K562 (cell line): ENCODE measurements around the gene HNRNPLL. TPM values are rescaled to one million over a fixed set of nuclear protein-coding genes. Genes with fewer than 3 reads are reported as not detected.

Experiments
- ATAC-seq: fragments of 200-7000 bp; cut with Tn5 transposase; 3 replicates; pipeline ENCODE4 v1.9.1; 2020; ENCODE audit warnings: moderate library complexity
- BruUV-seq: library from RNA; stranded (reverse); fragments of 400-500 nt; replicated peaks from 2 replicates; lab custom pipeline; 2021; lab: Mats Ljungman, UMichigan
- CTCF ChIA-PET: fragments of 300-600 bp; formaldehyde crosslinking; extraction: SDS; loops from one replicate; lab custom pipeline; 2021; ENCODE audit warnings: low intra/inter-chr PET ratio; lab: Yijun Ruan, JAX
- POLR2A ChIA-PET: fragments of 300-600, 350-650 bp; sonication (Branson Sonifier 250); formaldehyde crosslinking; extraction: SDS; loops from one replicate; lab custom pipeline; 2021; ENCODE audit warnings: antibody characterized with exemption, inconsistent platforms; lab: Yijun Ruan, JAX
- DNase-seq, 4 experiments: peaks; one replicate each; pipeline versions ENCODE4 v3.0.0 to v3.0.0-alpha.2; 2011 to 2018; ENCODE audit warnings: low spot score in 3 of 4, mixed read lengths in 3 of 4; ENCODE audit errors: extremely low read depth in 1 of 4
- FAIRE-seq: peaks from 2 replicates; lab custom pipeline; 2011; peaks lifted over from hg19 to GRCh38; lab: Jason Lieb, UNC
- H2AFZ ChIP-seq: 2 replicates; pipeline ENCODE4 v1.6.0; 2011; ENCODE audit warnings: low read depth, low read length, control low read depth, inconsistent platforms
- H3K27ac ChIP-seq: fragments of 200-600 bp; 3 replicates; pipeline ENCODE4 v1.8.0; 2011; ENCODE audit warnings: low read depth, mild to moderate bottlenecking, control low read depth, inconsistent platforms, low read length, moderate library complexity, mixed read lengths; ENCODE audit errors: extremely low read depth
- H3K27me3 ChIP-seq, 2 experiments: fragments of 300-600 bp in 1 of 2; 2 replicates in 1 of 2; 3 replicates in 1 of 2; pipeline versions ENCODE4 v1.6.0 to v1.8.0; 2011; ENCODE audit warnings: inconsistent platforms in 2 of 2, low read length in 2 of 2, mild to moderate bottlenecking in 1 of 2, mixed read lengths in 1 of 2, moderate library complexity in 1 of 2; ENCODE audit not compliant: control insufficient read depth in 2 of 2, insufficient read depth in 2 of 2
- H3K36me3 ChIP-seq: fragments of 300-600 bp; 3 replicates; pipeline ENCODE4 v1.8.0; 2011; ENCODE audit warnings: mild to moderate bottlenecking, low read length, inconsistent platforms; ENCODE audit not compliant: control insufficient read depth, insufficient read depth
- H3K4me1 ChIP-seq, 2 experiments: fragments of 200-600 bp in 1 of 2; replicated peaks in 1 of 2; 2 replicates in 1 of 2; 3 replicates in 1 of 2; pipeline versions ENCODE4 v1.5.1 to v1.8.0; 2011; ENCODE audit warnings: inconsistent platforms in 2 of 2, low read length in 2 of 2, mild to moderate bottlenecking in 1 of 2, mixed read lengths in 1 of 2, moderate library complexity in 1 of 2; ENCODE audit not compliant: control insufficient read depth in 2 of 2, insufficient read depth in 2 of 2
- H3K4me2 ChIP-seq: 2 replicates; pipeline ENCODE4 v1.6.1; 2011; ENCODE audit warnings: low read length, control low read depth, inconsistent platforms, mixed read lengths; ENCODE audit not compliant: insufficient read depth
- H3K4me3 ChIP-seq: fragments of 200-600 bp; sonication (generic), shearing (Covaris generic); 2 replicates; pipeline ENCODE4 v1.5.1; 2016; ENCODE audit warnings: control low read depth, inconsistent platforms
- H3K79me2 ChIP-seq: fragments of 200-600 bp; 3 replicates; pipeline ENCODE4 v1.8.0; 2011; ENCODE audit warnings: low read length, inconsistent platforms; ENCODE audit not compliant: control insufficient read depth, insufficient read depth
- H3K9ac ChIP-seq, 2 experiments: 2 replicates each; pipeline versions ENCODE4 v1.6.0 to v1.6.1; 2011; ENCODE audit warnings: low read depth in 2 of 2, low read length in 2 of 2, control low read depth in 1 of 2, inconsistent platforms in 1 of 2, mild to moderate bottlenecking in 1 of 2, mixed read lengths in 1 of 2; ENCODE audit not compliant: insufficient read depth in 1 of 2
- H3K9me1 ChIP-seq: one replicate; pipeline ENCODE4 v1.6.0; 2011; ENCODE audit warnings: inconsistent platforms, mild to moderate bottlenecking, low read length, moderate library complexity; ENCODE audit not compliant: control insufficient read depth, insufficient read depth
- H3K9me3 ChIP-seq: replicated peaks from 2 replicates; pipeline ENCODE4 v1.5.1; 2011; ENCODE audit warnings: low read depth, low read length, inconsistent platforms; ENCODE audit not compliant: control insufficient read depth, insufficient read depth
- H4K20me1 ChIP-seq: replicated peaks from 2 replicates; pipeline ENCODE4 v1.6.1; 2011; ENCODE audit warnings: low read length, inconsistent platforms, mixed read lengths; ENCODE audit not compliant: control insufficient read depth, insufficient read depth
- FOXJ3 ChIP-seq: sonication (generic); formaldehyde crosslinking; IDR thresholded peaks from 2 replicates; pipeline ENCODE4 v1.4.0; 2020; ENCODE audit warnings: mild to moderate bottlenecking, missing genetic modification reagents
- HIVEP1 ChIP-seq: fragments of 250-450 bp; sonication (Bioruptor Pico); IDR thresholded peaks from 2 replicates; pipeline ENCODE4 v1.4.0; 2020; ENCODE audit warnings: mild to moderate bottlenecking
- MYNN ChIP-seq, 2 experiments: sonication (generic); formaldehyde crosslinking in 1 of 2; IDR thresholded peaks; 2 replicates each; pipeline versions ENCODE4 v1.5.0 to v1.6.1; 2016 to 2020; ENCODE audit warnings: antibody characterized with exemption in 1 of 2, missing genetic modification reagents in 1 of 2
- NFE2 ChIP-seq: IDR thresholded peaks from 2 replicates; pipeline ENCODE4 v1.6.1; 2014; ENCODE audit warnings: antibody characterized with exemption, low read depth
- NFIC ChIP-seq: fragments of 450-650 bp; IDR thresholded peaks from 2 replicates; pipeline ENCODE4 v1.6.1; 2017; ENCODE audit warnings: mild to moderate bottlenecking, inconsistent platforms
- PRPF4 ChIP-seq: fragments of 200-400 bp; formaldehyde crosslinking; IDR thresholded peaks from one replicate; pipeline ENCODE4 v1.6.1; 2017; ENCODE audit warnings: low read length, low read depth, mild to moderate bottlenecking; ENCODE audit not compliant: insufficient read depth, poor library complexity, severe bottlenecking
- YBX1 ChIP-seq: fragments of 450-650 bp; IDR thresholded peaks from 2 replicates; pipeline ENCODE4 v1.7.1; 2016; ENCODE audit warnings: mild to moderate bottlenecking
- WGBS: fragments of 100-300 bp; shearing (Covaris generic); methylation state at CpG from one replicate; pipeline ENCODE4 v1.1.6; 2016; ENCODE audit warnings: low coverage, mixed read lengths; ENCODE audit not compliant: insufficient coverage; ENCODE audit errors: missing lambda C conversion rate; 5-methylcytosine and 5-hydroxymethylcytosine counted together
- in situ Hi-C: fragments of 300-500 bp; cut with MboI; formaldehyde crosslinking; loops from 4 replicates; pipeline ENCODE4 v1.15.0; 2018; ENCODE audit warnings: inconsistent platforms, mixed read lengths
- intact Hi-C: fragments of 100-400 bp; cut with micrococcal nuclease; formaldehyde crosslinking; loops from 2 replicates; pipeline ENCODE4 v1.14.2; 2022
- polyA plus RNA-seq, 8 experiments: library from polyadenylated mRNA; depleted of rRNA in 4 of 8; stranded (reverse) in 5 of 8; unstranded in 3 of 8; fragments of >200 nt; fragmentation: Nextera tagmentation in 2 of 8; fragmentation: Illumina TruSeq in 1 of 8; extraction: Ambion mirVana in 2 of 8; extraction: Trizol in 1 of 8; gene quantifications; 2 replicates each; pipeline versions ENCODE4 v1.2.1 to v1.2.3, GENCODE V29; 2011 to 2014; ENCODE audit warnings: inconsistent platforms in 1 of 8, missing spikeins in 1 of 8
- total RNA-seq, 7 experiments: library from RNA; depleted of rRNA in 6 of 7; stranded (reverse); fragments of >200 nt in 6 of 7; fragmentation: Illumina TruSeq in 2 of 7; extraction: Trizol in 2 of 7; gene quantifications; 2 replicates each; pipeline versions ENCODE4 v1.2.1 to v1.2.3, GENCODE V29; 2011 to 2021; ENCODE audit warnings: low replicate concordance in 1 of 7
- TF ChIP-seq, protein P1 (sequence below): sonication (generic); formaldehyde crosslinking; IDR thresholded peaks from 2 replicates; pipeline ENCODE4 v1.8.0; 2022; ENCODE audit warnings: missing genetic modification reagents, mild to moderate bottlenecking, moderate library complexity, borderline replicate concordance
- TF ChIP-seq, protein P2 (sequence below): fragments of 450-650 bp; IDR thresholded peaks from 2 replicates; pipeline ENCODE4 v1.6.1; 2016; ENCODE audit warnings: low read depth

Gene HNRNPLL
- total and polyA plus RNA-seq, 9 of the 15 experiments (the other 6 are each of a cell fraction or from before 2014, with no cell fraction given), result 19.8 to 135 (median 57.8) TPM

DNA sequence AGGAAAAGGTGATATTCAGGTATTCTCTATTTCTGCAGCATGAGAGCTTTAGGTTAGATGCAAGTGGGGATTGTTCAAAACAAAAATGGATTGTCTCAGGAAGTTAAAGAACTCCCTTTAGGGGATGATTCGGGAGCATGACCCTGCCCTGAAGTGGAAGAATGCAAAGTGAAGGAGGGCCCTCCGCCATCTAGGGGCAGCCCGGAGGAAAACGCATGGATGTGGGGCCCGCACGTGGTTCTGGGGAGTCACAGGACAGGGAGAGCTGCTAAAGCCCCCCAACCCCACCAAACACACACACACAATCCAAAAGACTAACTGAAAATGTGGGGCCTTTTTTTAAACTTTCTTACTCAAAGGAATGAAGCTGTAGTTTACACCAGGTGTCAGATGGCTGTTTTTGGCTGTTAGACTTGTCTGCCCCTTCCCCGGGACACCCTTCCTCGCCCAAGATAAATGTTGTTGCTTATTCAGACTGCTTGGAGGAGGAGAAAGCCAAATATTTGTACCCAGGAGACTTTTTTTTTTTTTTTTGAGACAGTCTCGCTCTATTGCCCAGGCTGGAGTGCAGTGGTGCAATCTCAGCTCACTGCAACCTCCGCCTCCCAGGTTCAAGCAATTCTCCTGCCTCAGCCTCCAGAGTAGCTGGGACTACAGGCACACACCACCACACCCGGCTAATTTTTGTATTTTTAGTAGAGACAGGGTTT, 78.8 kb downstream of the HNRNPLL start (continued):
- TF ChIP-seq MYNN (IDR thresholded peaks at IDR 0.05) (no peak), MYNN (CRISPR knock-in tag; IDR thresholded peaks at IDR 0.05) (no peak), FOXJ3 (CRISPR knock-in tag) (no peak), PRPF4 (no peak), YBX1 (no peak)
- TF ChIP-seq, protein P1, sequence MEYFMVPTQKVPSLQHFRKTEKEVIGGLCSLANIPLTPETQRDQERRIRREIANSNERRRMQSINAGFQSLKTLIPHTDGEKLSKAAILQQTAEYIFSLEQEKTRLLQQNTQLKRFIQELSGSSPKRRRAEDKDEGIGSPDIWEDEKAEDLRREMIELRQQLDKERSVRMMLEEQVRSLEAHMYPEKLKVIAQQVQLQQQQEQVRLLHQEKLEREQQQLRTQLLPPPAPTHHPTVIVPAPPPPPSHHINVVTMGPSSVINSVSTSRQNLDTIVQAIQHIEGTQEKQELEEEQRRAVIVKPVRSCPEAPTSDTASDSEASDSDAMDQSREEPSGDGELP (CRISPR knock-in tag), result no peak

DNA sequence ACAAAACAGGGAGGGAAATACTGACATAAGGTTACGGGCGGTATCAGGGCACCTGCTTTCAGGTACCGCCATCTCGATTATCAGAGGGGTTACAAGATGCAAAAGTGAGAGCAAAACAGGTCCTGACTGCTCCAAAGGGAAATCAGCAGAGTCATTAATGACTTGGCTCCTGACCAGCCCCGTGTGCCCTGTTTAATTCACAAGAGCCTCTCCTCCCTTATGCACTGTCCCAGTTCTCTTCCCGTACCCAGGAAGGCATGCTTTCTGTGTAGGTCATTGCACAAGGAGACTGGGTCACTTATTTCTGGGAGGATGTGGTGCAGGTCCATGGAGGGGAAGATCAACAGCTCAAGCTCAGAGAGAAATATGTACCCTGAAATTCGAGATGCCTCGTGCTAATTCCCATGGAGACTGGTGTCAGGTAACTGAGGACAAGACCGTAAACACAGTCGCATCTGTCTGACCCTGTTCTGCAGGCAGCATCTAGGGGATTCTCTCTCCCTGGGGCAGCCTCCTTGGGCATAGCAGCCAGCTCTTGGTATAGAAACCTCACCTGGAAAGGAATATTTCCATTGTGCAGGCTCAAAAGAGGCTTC, 79.9 kb downstream of the HNRNPLL start:
- H3K9ac ChIP-seq, result peak overlapping the region in 1 of 2 experiments; percentile 6; a peak in 1 of 4 replicates
- no peaks in the 10 kb centered on the region for H3K9me3 ChIP-seq
- no TSS peak for BruUV-seq
- FAIRE-seq (no peak), DNase-seq (no peak), ATAC-seq (0 out of 3 replicates have a peak, but pooled peaks have one; percentile 10)
- no peaks in the 10 kb centered on the region for H3K36me3 ChIP-seq
- ChIA-PET CTCF (no interaction called here), POLR2A (interaction anchor here (0.8 to 1.9 kb wide), 2 partner anchors 26 to 228 kb away, joined by 3 to 7 read pairs; partner anchors contain the start of gene SRSF7)
- H3K4me2 ChIP-seq, result no peak overlapping the region
- in situ Hi-C loops (no loop called here), intact Hi-C loops (no loop called here)
- H4K20me1 ChIP-seq, result no peaks in the 10 kb centered on the region
- H2AFZ ChIP-seq, result 0 out of 2 replicates have a peak overlapping the region, but pooled peaks have one; percentile 41
- no peak overlapping the region for H3K4me3 ChIP-seq
- TF ChIP-seq NFIC (peak; percentile 35), HIVEP1 (CRISPR knock-in tag) (no peak), NFE2 (0 out of 2 replicates have a peak, but pooled peaks have one; percentile 10)
- TF ChIP-seq, protein P2, sequence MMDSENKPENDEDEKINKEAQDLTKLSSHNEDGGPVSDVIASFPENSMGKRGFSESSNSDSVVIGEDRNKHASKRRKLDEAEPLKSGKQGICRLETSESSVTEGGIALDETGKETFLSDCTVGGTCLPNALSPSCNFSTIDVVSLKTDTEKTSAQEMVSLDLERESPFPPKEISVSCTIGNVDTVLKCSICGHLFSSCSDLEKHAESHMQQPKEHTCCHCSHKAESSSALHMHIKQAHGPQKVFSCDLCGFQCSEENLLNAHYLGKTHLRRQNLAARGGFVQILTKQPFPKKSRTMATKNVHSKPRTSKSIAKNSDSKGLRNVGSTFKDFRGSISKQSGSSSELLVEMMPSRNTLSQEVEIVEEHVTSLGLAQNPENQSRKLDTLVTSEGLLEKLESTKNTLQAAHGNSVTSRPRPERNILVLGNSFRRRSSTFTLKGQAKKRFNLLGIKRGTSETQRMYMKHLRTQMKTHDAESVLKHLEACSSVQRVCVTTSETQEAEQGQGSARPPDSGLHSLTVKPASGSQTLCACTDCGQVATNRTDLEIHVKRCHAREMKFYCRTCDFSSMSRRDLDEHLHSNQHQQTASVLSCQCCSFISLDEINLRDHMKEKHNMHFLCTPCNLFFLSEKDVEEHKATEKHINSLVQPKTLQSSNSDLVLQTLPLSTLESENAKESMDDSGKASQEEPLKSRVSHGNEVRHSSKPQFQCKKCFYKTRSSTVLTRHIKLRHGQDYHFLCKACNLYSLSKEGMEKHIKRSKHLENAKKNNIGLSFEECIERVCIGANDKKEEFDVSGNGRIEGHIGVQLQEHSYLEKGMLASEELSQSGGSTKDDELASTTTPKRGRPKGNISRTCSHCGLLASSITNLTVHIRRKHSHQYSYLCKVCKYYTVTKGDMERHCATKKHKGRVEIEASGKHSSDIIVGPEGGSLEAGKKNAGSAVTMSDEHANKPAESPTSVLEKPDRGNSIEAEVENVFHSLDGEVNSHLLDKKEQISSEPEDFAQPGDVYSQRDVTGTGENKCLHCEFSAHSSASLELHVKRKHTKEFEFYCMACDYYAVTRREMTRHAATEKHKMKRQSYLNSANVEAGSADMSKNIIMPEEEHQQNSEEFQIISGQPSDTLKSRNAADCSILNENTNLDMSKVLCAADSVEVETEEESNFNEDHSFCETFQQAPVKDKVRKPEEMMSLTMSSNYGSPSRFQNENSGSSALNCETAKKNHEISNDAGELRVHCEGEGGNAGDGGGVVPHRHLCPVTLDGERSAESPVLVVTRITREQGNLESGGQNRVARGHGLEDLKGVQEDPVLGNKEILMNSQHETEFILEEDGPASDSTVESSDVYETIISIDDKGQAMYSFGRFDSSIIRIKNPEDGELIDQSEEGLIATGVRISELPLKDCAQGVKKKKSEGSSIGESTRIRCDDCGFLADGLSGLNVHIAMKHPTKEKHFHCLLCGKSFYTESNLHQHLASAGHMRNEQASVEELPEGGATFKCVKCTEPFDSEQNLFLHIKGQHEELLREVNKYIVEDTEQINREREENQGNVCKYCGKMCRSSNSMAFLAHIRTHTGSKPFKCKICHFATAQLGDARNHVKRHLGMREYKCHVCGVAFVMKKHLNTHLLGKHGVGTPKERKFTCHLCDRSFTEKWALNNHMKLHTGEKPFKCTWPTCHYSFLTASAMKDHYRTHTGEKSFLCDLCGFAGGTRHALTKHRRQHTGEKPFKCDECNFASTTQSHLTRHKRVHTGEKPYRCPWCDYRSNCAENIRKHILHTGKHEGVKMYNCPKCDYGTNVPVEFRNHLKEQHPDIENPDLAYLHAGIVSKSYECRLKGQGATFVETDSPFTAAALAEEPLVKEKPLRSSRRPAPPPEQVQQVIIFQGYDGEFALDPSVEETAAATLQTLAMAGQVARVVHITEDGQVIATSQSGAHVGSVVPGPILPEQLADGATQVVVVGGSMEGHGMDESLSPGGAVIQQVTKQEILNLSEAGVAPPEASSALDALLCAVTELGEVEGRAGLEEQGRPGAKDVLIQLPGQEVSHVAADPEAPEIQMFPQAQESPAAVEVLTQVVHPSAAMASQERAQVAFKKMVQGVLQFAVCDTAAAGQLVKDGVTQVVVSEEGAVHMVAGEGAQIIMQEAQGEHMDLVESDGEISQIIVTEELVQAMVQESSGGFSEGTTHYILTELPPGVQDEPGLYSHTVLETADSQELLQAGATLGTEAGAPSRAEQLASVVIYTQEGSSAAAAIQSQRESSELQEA, result peak; percentile 48
- no peak overlapping the region for H3K27ac ChIP-seq
- no peaks in the 10 kb centered on the region for H3K27me3 ChIP-seq
- no peaks in the 10 kb centered on the region for H3K9me1 ChIP-seq
- H3K4me1 ChIP-seq, result peaks cover 0 to under 1% of the 10 kb centered on the region in 2 experiments; a peak in 3 of 5 replicates
- 46% methylated on average over 10 of the region's 10 CpGs for WGBS
- H3K79me2 ChIP-seq, result no peaks in the 10 kb centered on the region
